OCI-LY7 (cell line): ENCODE results near the gene MERTK.

Experiments used
- CTCF ChIP-seq: fragments of 200-600 bp; sonication (generic); conservative IDR thresholded peaks from 2 replicates; pipeline ENCODE4 v1.5.1; 2014; ENCODE audit warnings: mild to moderate bottlenecking, antibody characterized with exemption, low read length, moderate library complexity, mixed read lengths
- EZH2phosphoT487 ChIP-seq: fragments of 200-600 bp; sonication (generic); IDR thresholded peaks from 2 replicates; pipeline ENCODE4 v1.6.1; 2018; ENCODE audit warnings: low read depth, borderline replicate concordance, mild to moderate bottlenecking, mixed run types, antibody characterized with exemption, low read length, moderate library complexity, mixed read lengths

GRCh38 chr2:112035786-112036185, 137.4 kb downstream of the MERTK start:
- TF ChIP-seq CTCF: no peak
- no peak for TF ChIP-seq EZH2phosphoT487
